HEK293 (cell line): Measurements from ENCODE around the gene CYBA.

Experiments
- KLF9 ChIP-seq: fragments of 450-650 bp; formaldehyde crosslinking; IDR thresholded peaks from 2 replicates; pipeline ENCODE4 v1.5.1; 2016; ENCODE audit warnings: missing biosample characterization, missing genetic modification characterization, low read depth
- WT1 ChIP-seq: fragments of 450-650 bp; formaldehyde crosslinking; IDR thresholded peaks from 2 replicates; pipeline ENCODE4 v1.5.1; 2016; ENCODE audit warnings: missing biosample characterization, missing genetic modification characterization
- ZBTB1 ChIP-seq: fragments of 450-650 bp; formaldehyde crosslinking; IDR thresholded peaks from 2 replicates; pipeline ENCODE4 v1.5.1; 2016; ENCODE audit warnings: missing biosample characterization, missing genetic modification characterization
- ZBTB8A ChIP-seq: fragments of 450-650 bp; formaldehyde crosslinking; IDR thresholded peaks from 2 replicates; pipeline ENCODE4 v1.5.1; 2016; ENCODE audit warnings: missing biosample characterization, missing genetic modification characterization
- ZNF274 ChIP-seq, 2 experiments: fragments of 200-500 bp in 1 of 2; fragments of 450-650 bp in 1 of 2; sonication (Bioruptor generic) in 1 of 2; formaldehyde crosslinking in 1 of 2; IDR thresholded peaks; 2 replicates each; pipeline versions ENCODE4 v1.5.1 to v1.6.1; 2014 to 2016; ENCODE audit warnings: borderline replicate concordance in 1 of 2, inconsistent platforms in 1 of 2, low read length in 1 of 2, missing biosample characterization in 1 of 2, missing genetic modification characterization in 1 of 2
- ZNF530 ChIP-seq: fragments of 450-650 bp; formaldehyde crosslinking; IDR thresholded peaks from 2 replicates; pipeline ENCODE4 v1.5.1; 2016; ENCODE audit warnings: low read depth, missing biosample characterization, missing genetic modification characterization
- ZNF701 ChIP-seq: fragments of 450-650 bp; formaldehyde crosslinking; IDR thresholded peaks from 2 replicates; pipeline ENCODE4 v1.5.1; 2016; ENCODE audit warnings: missing biosample characterization, missing genetic modification characterization
- ZNF792 ChIP-seq: fragments of 450-650 bp; formaldehyde crosslinking; IDR thresholded peaks from 2 replicates; pipeline ENCODE4 v1.5.1; 2016; ENCODE audit warnings: missing biosample characterization, missing genetic modification characterization
- TF ChIP-seq, protein P1 (sequence below): fragments of 450-650 bp; formaldehyde crosslinking; IDR thresholded peaks from 2 replicates; pipeline ENCODE4 v1.5.0; 2017; ENCODE audit warnings: missing biosample characterization, missing genetic modification characterization, borderline replicate concordance
- TF ChIP-seq, protein P2 (sequence below): fragments of 450-650 bp; formaldehyde crosslinking; IDR thresholded peaks from 2 replicates; pipeline ENCODE4 v1.5.1; 2016; ENCODE audit warnings: missing biosample characterization, missing genetic modification characterization
- TF ChIP-seq, protein P3 (sequence below): fragments of 450-650 bp; formaldehyde crosslinking; IDR thresholded peaks from 2 replicates; pipeline ENCODE4 v1.5.1; 2016; ENCODE audit warnings: missing biosample characterization, missing genetic modification characterization
- TF ChIP-seq, protein P4 (sequence below): fragments of 450-650 bp; formaldehyde crosslinking; IDR thresholded peaks from 2 replicates; pipeline ENCODE4 v1.5.1; 2017; ENCODE audit warnings: missing biosample characterization, missing genetic modification characterization
- TF ChIP-seq, protein P5 (sequence below): fragments of 450-650 bp; formaldehyde crosslinking; IDR thresholded peaks from 2 replicates; pipeline ENCODE4 v1.5.1; 2016; ENCODE audit warnings: missing biosample characterization, missing genetic modification characterization

DNA sequence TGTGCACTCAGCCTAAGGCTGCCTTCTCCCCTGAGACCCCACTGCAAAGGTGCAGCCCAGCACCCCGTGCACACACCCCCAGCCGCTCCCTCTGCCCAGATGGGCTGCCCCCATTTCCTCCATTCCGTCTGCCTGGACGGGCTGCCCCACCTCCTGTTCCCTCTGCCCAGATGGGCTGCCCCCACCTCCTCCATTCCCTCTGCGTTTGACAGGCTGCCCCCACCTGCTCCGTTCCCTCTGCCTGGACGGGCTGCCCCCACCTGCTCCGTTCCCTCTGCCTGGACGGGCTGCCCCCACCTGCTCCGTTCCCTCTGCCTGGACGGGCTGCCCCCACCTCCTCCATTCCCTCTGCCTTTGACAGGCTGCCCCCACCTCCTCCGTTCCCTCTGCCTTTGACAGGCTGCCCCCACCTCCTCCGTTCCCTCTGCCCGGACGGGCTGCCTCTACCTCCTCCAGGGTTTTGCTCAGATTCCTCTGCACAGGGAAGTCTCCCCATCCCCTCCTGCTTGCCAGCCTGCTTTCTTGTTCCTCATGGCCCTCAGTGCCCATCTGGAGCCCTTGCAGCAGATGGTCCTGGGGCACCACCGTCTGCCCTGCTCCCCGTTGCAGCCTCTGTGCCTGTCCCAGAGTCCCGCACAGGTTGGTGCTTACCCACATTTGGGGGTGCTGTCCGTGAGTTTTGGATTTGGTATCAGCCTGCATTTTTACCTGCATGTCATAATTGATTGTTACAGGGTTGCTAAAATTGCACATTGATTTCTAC lies 35.9 kb downstream of the CYBA start:
- TF ChIP-seq, protein P1, sequence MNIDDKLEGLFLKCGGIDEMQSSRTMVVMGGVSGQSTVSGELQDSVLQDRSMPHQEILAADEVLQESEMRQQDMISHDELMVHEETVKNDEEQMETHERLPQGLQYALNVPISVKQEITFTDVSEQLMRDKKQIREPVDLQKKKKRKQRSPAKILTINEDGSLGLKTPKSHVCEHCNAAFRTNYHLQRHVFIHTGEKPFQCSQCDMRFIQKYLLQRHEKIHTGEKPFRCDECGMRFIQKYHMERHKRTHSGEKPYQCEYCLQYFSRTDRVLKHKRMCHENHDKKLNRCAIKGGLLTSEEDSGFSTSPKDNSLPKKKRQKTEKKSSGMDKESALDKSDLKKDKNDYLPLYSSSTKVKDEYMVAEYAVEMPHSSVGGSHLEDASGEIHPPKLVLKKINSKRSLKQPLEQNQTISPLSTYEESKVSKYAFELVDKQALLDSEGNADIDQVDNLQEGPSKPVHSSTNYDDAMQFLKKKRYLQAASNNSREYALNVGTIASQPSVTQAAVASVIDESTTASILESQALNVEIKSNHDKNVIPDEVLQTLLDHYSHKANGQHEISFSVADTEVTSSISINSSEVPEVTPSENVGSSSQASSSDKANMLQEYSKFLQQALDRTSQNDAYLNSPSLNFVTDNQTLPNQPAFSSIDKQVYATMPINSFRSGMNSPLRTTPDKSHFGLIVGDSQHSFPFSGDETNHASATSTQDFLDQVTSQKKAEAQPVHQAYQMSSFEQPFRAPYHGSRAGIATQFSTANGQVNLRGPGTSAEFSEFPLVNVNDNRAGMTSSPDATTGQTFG (tag by site-specific recombination): no peak
- TF ChIP-seq, protein P2, sequence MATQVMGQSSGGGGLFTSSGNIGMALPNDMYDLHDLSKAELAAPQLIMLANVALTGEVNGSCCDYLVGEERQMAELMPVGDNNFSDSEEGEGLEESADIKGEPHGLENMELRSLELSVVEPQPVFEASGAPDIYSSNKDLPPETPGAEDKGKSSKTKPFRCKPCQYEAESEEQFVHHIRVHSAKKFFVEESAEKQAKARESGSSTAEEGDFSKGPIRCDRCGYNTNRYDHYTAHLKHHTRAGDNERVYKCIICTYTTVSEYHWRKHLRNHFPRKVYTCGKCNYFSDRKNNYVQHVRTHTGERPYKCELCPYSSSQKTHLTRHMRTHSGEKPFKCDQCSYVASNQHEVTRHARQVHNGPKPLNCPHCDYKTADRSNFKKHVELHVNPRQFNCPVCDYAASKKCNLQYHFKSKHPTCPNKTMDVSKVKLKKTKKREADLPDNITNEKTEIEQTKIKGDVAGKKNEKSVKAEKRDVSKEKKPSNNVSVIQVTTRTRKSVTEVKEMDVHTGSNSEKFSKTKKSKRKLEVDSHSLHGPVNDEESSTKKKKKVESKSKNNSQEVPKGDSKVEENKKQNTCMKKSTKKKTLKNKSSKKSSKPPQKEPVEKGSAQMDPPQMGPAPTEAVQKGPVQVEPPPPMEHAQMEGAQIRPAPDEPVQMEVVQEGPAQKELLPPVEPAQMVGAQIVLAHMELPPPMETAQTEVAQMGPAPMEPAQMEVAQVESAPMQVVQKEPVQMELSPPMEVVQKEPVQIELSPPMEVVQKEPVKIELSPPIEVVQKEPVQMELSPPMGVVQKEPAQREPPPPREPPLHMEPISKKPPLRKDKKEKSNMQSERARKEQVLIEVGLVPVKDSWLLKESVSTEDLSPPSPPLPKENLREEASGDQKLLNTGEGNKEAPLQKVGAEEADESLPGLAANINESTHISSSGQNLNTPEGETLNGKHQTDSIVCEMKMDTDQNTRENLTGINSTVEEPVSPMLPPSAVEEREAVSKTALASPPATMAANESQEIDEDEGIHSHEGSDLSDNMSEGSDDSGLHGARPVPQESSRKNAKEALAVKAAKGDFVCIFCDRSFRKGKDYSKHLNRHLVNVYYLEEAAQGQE (tag by site-specific recombination): no peak
- TF ChIP-seq ZBTB8A (tag by site-specific recombination) (no peak), KLF9 (tag by site-specific recombination) (no peak), WT1 (tag by site-specific recombination) (no peak), ZNF701 (tag by site-specific recombination) (no peak), ZNF274 (IDR thresholded peaks at IDR 0.05; ENCODE audit: low read length) (no peak), ZNF274 (tag by site-specific recombination; IDR thresholded peaks at IDR 0.05; ENCODE audit: borderline replicate concordance) (no peak), ZNF530 (no peak), ZBTB1 (tag by site-specific recombination) (no peak), ZNF792 (tag by site-specific recombination) (no peak)
- TF ChIP-seq, protein P3, sequence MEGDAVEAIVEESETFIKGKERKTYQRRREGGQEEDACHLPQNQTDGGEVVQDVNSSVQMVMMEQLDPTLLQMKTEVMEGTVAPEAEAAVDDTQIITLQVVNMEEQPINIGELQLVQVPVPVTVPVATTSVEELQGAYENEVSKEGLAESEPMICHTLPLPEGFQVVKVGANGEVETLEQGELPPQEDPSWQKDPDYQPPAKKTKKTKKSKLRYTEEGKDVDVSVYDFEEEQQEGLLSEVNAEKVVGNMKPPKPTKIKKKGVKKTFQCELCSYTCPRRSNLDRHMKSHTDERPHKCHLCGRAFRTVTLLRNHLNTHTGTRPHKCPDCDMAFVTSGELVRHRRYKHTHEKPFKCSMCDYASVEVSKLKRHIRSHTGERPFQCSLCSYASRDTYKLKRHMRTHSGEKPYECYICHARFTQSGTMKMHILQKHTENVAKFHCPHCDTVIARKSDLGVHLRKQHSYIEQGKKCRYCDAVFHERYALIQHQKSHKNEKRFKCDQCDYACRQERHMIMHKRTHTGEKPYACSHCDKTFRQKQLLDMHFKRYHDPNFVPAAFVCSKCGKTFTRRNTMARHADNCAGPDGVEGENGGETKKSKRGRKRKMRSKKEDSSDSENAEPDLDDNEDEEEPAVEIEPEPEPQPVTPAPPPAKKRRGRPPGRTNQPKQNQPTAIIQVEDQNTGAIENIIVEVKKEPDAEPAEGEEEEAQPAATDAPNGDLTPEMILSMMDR (tag by site-specific recombination): no peak
- TF ChIP-seq, protein P4, sequence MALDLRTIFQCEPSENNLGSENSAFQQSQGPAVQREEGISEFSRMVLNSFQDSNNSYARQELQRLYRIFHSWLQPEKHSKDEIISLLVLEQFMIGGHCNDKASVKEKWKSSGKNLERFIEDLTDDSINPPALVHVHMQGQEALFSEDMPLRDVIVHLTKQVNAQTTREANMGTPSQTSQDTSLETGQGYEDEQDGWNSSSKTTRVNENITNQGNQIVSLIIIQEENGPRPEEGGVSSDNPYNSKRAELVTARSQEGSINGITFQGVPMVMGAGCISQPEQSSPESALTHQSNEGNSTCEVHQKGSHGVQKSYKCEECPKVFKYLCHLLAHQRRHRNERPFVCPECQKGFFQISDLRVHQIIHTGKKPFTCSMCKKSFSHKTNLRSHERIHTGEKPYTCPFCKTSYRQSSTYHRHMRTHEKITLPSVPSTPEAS (tag by site-specific recombination): no peak
- TF ChIP-seq, protein P5, sequence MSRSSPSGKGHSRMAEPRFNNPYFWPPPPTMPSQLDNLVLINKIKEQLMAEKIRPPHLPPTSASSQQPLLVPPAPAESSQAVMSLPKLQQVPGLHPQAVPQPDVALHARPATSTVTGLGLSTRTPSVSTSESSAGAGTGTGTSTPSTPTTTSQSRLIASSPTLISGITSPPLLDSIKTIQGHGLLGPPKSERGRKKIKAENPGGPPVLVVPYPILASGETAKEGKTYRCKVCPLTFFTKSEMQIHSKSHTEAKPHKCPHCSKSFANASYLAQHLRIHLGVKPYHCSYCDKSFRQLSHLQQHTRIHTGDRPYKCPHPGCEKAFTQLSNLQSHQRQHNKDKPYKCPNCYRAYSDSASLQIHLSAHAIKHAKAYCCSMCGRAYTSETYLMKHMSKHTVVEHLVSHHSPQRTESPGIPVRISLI (tag by site-specific recombination): no peak
